ENCODE data around the gene SCAMP4. TPM values are rescaled to one million over a fixed set of nuclear protein-coding genes. Genes with fewer than 3 reads are reported as not detected.
A peak's percentile ranks its signal among the peaks of the same experiment; 100 is the strongest.

The SCAMP4 gene
- total and polyA plus RNA-seq, 2 of the 13 experiments (the other 11 are each of a cell fraction or from before 2014, with no cell fraction given), result 10.7 to 13.7 TPM

DNA sequence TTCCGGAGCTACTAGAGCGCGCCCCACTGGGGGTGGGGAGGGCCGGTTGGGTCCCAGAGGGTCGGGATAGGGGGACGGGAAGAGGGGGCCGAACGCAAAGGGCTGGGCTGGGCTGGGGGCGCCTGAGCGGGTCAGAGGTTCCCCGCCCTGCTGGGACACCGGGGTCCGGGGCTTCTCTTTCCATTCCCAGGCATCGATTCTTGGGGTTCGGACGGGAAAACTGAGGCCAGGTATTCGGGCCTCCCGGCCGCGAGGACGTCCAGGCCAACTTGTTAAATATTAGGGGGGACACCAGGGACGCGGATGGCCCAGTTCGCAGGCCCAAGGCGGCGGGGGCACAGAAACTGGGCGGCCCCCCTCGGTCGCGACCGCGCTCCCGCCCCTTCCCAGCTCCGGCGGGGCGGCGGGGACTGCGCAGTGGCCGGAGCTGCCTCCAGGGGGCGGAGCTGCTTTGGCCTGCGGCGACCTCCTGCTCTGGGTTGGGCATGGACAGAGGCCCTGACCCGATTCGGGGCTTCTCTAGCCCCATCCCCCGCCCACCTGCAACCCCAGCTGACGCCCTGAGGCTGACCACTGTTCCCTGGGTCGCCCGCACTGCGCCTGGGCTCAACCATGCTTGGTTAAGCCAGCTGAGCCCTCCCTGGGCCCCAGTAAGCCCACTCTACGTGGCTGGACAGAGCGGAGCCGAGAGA is 40.6 kb upstream of the SCAMP4 start (continued):
- TF ChIP-seq IRF2 (CRISPR knock-in tag; IDR thresholded peaks at IDR 0.05) (peak; percentile 41; the same call in 1 of the 2 replicates), ZNF629 (CRISPR knock-in tag; conservative IDR thresholded peaks at IDR 0.05) (no peak; the same call in 1 of the 2 replicates), PRPF4 (IDR thresholded peaks at IDR 0.05; ENCODE audit: low read depth, low read length, poor library complexity, severe bottlenecking) (no peak), RBM22 (optimal IDR thresholded peaks at IDR 0.05; ENCODE audit: low read length) (no peak), HNF1B (CRISPR knock-in tag; IDR thresholded peaks at IDR 0.05) (peak; percentile 12), ZNF382 (CRISPR knock-in tag; IDR thresholded peaks at IDR 0.05; ENCODE audit: borderline replicate concordance) (no peak), MATR3 (CRISPR knock-in tag; IDR thresholded peaks at IDR 0.05) (no peak), ZNF503 (CRISPR knock-in tag; IDR thresholded peaks at IDR 0.05) (no peak), ZNF672 (CRISPR knock-in tag; IDR thresholded peaks at IDR 0.05) (no peak), MED8 (CRISPR knock-in tag; IDR thresholded peaks at IDR 0.05; ENCODE audit: insufficient replicate concordance) (no peak), ZNF318 (CRISPR knock-in tag; IDR thresholded peaks at IDR 0.05) (no peak), ZBTB20 (CRISPR knock-in tag; IDR thresholded peaks at IDR 0.05; ENCODE audit: borderline replicate concordance, low read depth) (no peak), HIVEP1 (CRISPR knock-in tag; IDR thresholded peaks at IDR 0.05) (no peak), MEIS2 (CRISPR knock-in tag; IDR thresholded peaks at IDR 0.05) (no peak), POLR2AphosphoS5 (IDR thresholded peaks at IDR 0.05; ENCODE audit: low read depth, low read length) (no peak; the same call in 1 of the 2 replicates), CC2D1A (CRISPR knock-in tag; IDR thresholded peaks at IDR 0.05) (no peak), SCMH1 (CRISPR knock-in tag; IDR thresholded peaks at IDR 0.05; ENCODE audit: borderline replicate concordance) (no peak), SRY (CRISPR knock-in tag; IDR thresholded peaks at IDR 0.05) (no peak; the same call in 1 of the 2 replicates), HOXD1 (CRISPR knock-in tag; IDR thresholded peaks at IDR 0.05) (no peak)

Data from HepG2 (cell line).